AG09309 (cell line): Measurements from ENCODE around the gene JPT1.

Experiments
- DNase-seq: peaks from one replicate; pipeline ENCODE4 v3.0.0-alpha.2; 2010; ENCODE audit warnings: low read depth
- H3K4me3 ChIP-seq: 2 replicates; pipeline ENCODE4 v1.5.1; 2011; ENCODE audit warnings: mild to moderate bottlenecking, low read depth, low read length, moderate library complexity; ENCODE audit not compliant: control insufficient read depth
- CTCF ChIP-seq: IDR thresholded peaks from 2 replicates; pipeline ENCODE4 v1.5.1; 2011; ENCODE audit warnings: mild to moderate bottlenecking, low read depth, low read length, inconsistent platforms; ENCODE audit not compliant: insufficient read depth, control insufficient read depth; ENCODE audit errors: missing control alignments

JPT1 gene

GRCh38 chr17:75093548-75094158 lies 60.7 kb downstream of the JPT1 start:
- TF ChIP-seq CTCF, result no peak
- no peak overlapping the region for H3K4me3 ChIP-seq
- DNase-seq, result no peak

GRCh38 chr17:75091855-75092327 lies 62.4 kb downstream of the JPT1 start:
- no peak for DNase-seq
- no peak overlapping the region for H3K4me3 ChIP-seq
- TF ChIP-seq CTCF, result no peak

GRCh38 chr17:75090871-75091854 lies 63.1 kb downstream of the JPT1 start:
- no peak for DNase-seq
- no peak for TF ChIP-seq CTCF
- H3K4me3 ChIP-seq, result no peak overlapping the region

- H3K4me3 ChIP-seq, result peak overlapping the region; percentile 65
- no peak for TF ChIP-seq CTCF
- DNase-seq, result no peak
Observed at GRCh38 chr17:75088465-75089417, 65.6 kb downstream of the JPT1 start.

- no peak for TF ChIP-seq CTCF
- no peak for DNase-seq
- H3K4me3 ChIP-seq, result peak within 1 kb of the TSS; percentile 65
Observed at GRCh38 chr17:75087558-75088453, 66.5 kb downstream of the JPT1 start, which contains the start of gene SLC16A5. SLC16A5 (plus strand) TSS chr17:75087954; CDS start chr17:75093637, 5,683 bp downstream.
